Naive B cell (primary cell): ENCODE data around the gene GABRA1. TPM values are rescaled to one million over a fixed set of nuclear protein-coding genes. Genes with fewer than 3 reads are reported as not detected.

ENCODE experiments used
- ATAC-seq, 2 donors: fragments of 150-1000 bp; cut with Tn5 transposase; 2 replicates each; pipeline ENCODE4 v1.10.0; 2021; ENCODE audit warnings: low read depth in 2 of 2, mild to moderate bottlenecking in 2 of 2, moderate library complexity in 2 of 2
- DNase-seq: peaks from one replicate; pipeline ENCODE4 v3.0.0; 2022
- H3K27ac Mint-ChIP-seq, 6 donors: one replicate each; pipeline ENCODE4 v1.8.0; 2020 to 2022; ENCODE audit warnings: mild to moderate bottlenecking in 6 of 6, mixed read lengths in 6 of 6, moderate library complexity in 5 of 6, inconsistent platforms in 2 of 6
- H3K27me3 Mint-ChIP-seq, 3 donors: one replicate each; pipeline ENCODE4 v1.8.0; 2021 to 2022; ENCODE audit warnings: mixed read lengths in 3 of 3, mild to moderate bottlenecking in 1 of 3
- H3K36me3 Mint-ChIP-seq, 2 donors: one replicate each; pipeline ENCODE4 v1.8.0; 2020 to 2022; ENCODE audit warnings: mixed read lengths in 2 of 2, inconsistent platforms in 1 of 2, mild to moderate bottlenecking in 1 of 2
- H3K4me1 Mint-ChIP-seq, 3 donors: one replicate each; pipeline ENCODE4 v1.8.0; 2020 to 2022; ENCODE audit warnings: mixed read lengths in 3 of 3, inconsistent platforms in 1 of 3, mild to moderate bottlenecking in 1 of 3, moderate library complexity in 1 of 3
- H3K4me3 Mint-ChIP-seq, 8 donors: one replicate each; pipeline ENCODE4 v1.8.0; 2020 to 2022; ENCODE audit warnings: mild to moderate bottlenecking in 8 of 8, mixed read lengths in 8 of 8, moderate library complexity in 8 of 8, inconsistent platforms in 2 of 8
- H3K9me3 Mint-ChIP-seq, 7 donors: one replicate each; pipeline ENCODE4 v1.8.0; 2020 to 2022; ENCODE audit warnings: mixed read lengths in 7 of 7, mild to moderate bottlenecking in 5 of 7, inconsistent platforms in 2 of 7, moderate library complexity in 1 of 7
- polyA plus RNA-seq, 6 donors: library from polyadenylated mRNA; unstranded; fragments of 300-500 nt; fragmentation: Illumina TruSeq; gene quantifications; one replicate each; pipeline ENCODE4 v1.2.3, GENCODE V29; 2021; ENCODE audit warnings: low read depth in 6 of 6

The GABRA1 gene
- not detected for polyA plus RNA-seq

- Mint-ChIP-seq H3K4me1 (no peaks in the 10 kb centered on the region), H3K4me3 (no peak within 1 kb of the TSS), H3K27ac (no peak within 1 kb of the TSS), H3K36me3 (no peaks in the 10 kb centered on the region), H3K9me3 (peaks cover 0 to 4% (median 0%) of the 10 kb centered on the region in 7 donors), H3K27me3 (peaks cover 16 to 28% (median 24%) of the 10 kb centered on the region in 3 donors)
- no peak for ATAC-seq
- DNase-seq = no peak
Observed at GRCh38 chr5:161847941-161848391, at the start of gene GABRA1. Gene GABRA1, plus strand, starts transcription at chr5:161848120. Its CDS starts 2,691 bp downstream, at chr5:161850811.

DNA sequence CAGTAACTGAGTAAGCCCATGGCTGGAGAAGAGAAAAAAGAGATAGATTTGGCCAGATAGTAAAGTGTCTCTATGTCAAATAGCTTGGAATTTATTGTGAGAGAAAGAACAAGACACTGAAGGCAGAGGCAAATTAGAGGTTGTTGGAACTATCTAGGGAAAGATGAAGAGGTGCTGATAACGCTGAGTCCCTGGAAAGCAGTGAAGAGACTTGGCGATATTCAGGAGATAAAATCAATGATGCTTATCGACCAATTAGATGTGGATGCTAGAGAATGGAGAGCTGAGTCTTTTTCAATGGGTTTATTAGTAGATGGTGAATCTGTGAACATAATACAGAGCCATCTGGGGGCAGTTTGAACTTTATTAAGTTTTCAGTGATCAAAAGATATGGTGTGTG, 48.6 kb upstream of the GABRA1 start:
- ATAC-seq (no peak), DNase-seq (no peak)
- no peaks in the 10 kb centered on the region for H3K4me1 Mint-ChIP-seq
- no peak overlapping the region for H3K27ac Mint-ChIP-seq
- no peaks in the 10 kb centered on the region for H3K36me3 Mint-ChIP-seq
- H3K9me3 Mint-ChIP-seq = peaks cover 0 to 6% (median 0%) of the 10 kb centered on the region in 7 donors
- no peaks in the 10 kb centered on the region for H3K27me3 Mint-ChIP-seq
- H3K4me3 Mint-ChIP-seq = no peak overlapping the region

GRCh38 chr5:161804263-161804662, 43.7 kb upstream of the GABRA1 start:
- H3K27ac Mint-ChIP-seq = no peak overlapping the region
- H3K9me3 Mint-ChIP-seq = peaks cover 0 to 2% (median 0%) of the 10 kb centered on the region in 7 donors
- no peak for DNase-seq
- H3K27me3 Mint-ChIP-seq = no peaks in the 10 kb centered on the region
- H3K4me1 Mint-ChIP-seq = no peaks in the 10 kb centered on the region
- H3K4me3 Mint-ChIP-seq = no peak overlapping the region
- ATAC-seq = no peak
- no peaks in the 10 kb centered on the region for H3K36me3 Mint-ChIP-seq

DNA sequence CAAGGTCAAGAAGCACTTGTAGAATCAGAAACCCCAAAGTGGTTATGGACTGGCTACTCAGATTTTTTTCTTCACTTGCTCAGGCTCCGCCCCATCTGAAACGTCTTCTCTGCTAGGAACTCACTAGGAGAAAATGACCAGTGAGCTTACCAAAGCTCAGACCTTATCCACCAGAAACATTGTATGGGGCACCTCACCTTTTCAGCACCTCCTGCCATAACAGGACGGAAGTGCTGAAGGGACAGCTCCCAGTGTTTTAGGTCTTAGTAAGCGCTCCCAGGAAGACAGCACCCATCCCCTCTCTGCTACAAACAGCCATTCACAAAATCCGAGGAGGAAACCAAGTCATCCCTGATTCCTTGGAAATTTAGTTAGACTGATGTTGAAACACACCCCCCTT, 1.2 kb upstream of the GABRA1 start:
- no peaks in the 10 kb centered on the region for H3K4me1 Mint-ChIP-seq
- no peak for ATAC-seq
- peaks cover 0 to 4% (median 0%) of the 10 kb centered on the region in 7 donors for H3K9me3 Mint-ChIP-seq
- H3K36me3 Mint-ChIP-seq = no peaks in the 10 kb centered on the region
- H3K27ac Mint-ChIP-seq = no peak overlapping the region
- DNase-seq = no peak
- peaks cover 16 to 28% (median 24%) of the 10 kb centered on the region in 3 donors for H3K27me3 Mint-ChIP-seq
- H3K4me3 Mint-ChIP-seq = no peak overlapping the region

DNA sequence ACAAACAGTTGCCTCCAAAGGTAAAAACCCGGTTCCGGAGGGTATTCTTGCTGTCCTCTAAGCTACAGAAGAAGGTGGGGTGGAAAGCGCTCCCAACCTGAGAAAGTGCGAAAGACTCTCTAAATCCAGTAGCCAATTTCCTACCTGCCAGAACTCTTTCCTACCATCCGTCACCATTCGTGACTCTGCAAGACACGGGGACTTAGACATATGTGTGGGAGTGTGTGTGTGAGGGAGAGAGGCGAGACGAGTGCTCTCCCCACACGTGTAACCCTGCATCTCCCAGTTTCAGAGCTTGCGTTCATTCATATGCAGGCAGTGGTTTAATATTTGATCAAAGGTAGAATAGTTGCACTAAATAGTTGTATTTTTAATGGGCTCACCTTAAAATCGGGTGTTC, 473 bp upstream of the GABRA1 start:
- H3K4me1 Mint-ChIP-seq = no peaks in the 10 kb centered on the region
- H3K36me3 Mint-ChIP-seq = no peaks in the 10 kb centered on the region
- H3K27ac Mint-ChIP-seq = no peak overlapping the region
- no peak overlapping the region for H3K4me3 Mint-ChIP-seq
- H3K27me3 Mint-ChIP-seq = peaks cover 16 to 28% (median 24%) of the 10 kb centered on the region in 3 donors
- peaks cover 0 to 4% (median 0%) of the 10 kb centered on the region in 7 donors for H3K9me3 Mint-ChIP-seq
- no peak for DNase-seq
- no peak for ATAC-seq

GRCh38 chr5:161850491-161850890, 2.6 kb downstream of the GABRA1 start:
- no peaks in the 10 kb centered on the region for H3K4me1 Mint-ChIP-seq
- H3K27me3 Mint-ChIP-seq = peaks cover 16 to 28% (median 18%) of the 10 kb centered on the region in 3 donors
- ATAC-seq (no peak), DNase-seq (no peak)
- H3K27ac Mint-ChIP-seq = no peak overlapping the region
- H3K9me3 Mint-ChIP-seq = peaks cover 0 to 4% (median 0%) of the 10 kb centered on the region in 7 donors
- no peak overlapping the region for H3K4me3 Mint-ChIP-seq
- H3K36me3 Mint-ChIP-seq = no peaks in the 10 kb centered on the region

DNA sequence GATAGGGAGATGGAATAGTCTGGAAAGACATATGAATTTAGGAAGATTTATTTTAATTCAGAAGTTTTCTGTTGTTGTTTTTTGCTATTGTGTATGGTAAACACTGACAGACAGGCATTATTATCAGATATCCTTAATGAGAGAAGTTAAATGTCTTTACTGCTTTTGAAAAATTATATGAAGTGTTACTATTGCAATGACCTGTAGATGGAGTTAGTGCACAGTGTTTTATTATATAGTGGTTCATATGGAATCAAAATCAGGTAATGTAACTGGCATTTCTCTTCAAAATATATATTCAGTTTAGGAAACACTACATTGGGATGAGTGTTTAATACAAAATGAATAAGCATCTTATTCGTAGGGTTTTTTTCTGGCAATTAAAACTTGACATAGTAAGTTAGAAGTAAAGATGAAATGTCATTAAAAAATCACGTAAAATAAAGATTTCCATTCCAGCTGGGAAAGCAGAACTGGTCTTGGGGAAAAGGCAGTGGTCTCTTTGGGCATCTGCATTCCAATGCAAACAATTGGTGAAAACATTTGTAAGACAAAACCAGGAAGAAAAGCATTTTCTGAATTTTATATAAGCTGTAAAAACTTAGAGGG, 3.9 kb downstream of the GABRA1 start:
- Mint-ChIP-seq H3K4me3 (no peak overlapping the region), H3K27ac (no peak overlapping the region), H3K4me1 (no peaks in the 10 kb centered on the region), H3K36me3 (no peaks in the 10 kb centered on the region), H3K27me3 (peaks cover 11 to 23% (median 18%) of the 10 kb centered on the region in 3 donors), H3K9me3 (peaks cover 0 to 4% (median 0%) of the 10 kb centered on the region in 7 donors)
- DNase-seq = no peak
- ATAC-seq = no peak

GRCh38 chr5:161857358-161857757, 9.4 kb downstream of the GABRA1 start:
- ATAC-seq (no peak), DNase-seq (no peak)
- Mint-ChIP-seq H3K4me1 (no peaks in the 10 kb centered on the region), H3K36me3 (no peaks in the 10 kb centered on the region), H3K27me3 (no peaks in the 10 kb centered on the region), H3K4me3 (no peak overlapping the region), H3K27ac (no peak overlapping the region), H3K9me3 (no peaks in the 10 kb centered on the region)

GRCh38 chr5:161863259-161863658, 15.3 kb downstream of the GABRA1 start:
- DNase-seq (no peak), ATAC-seq (no peak)
- Mint-ChIP-seq H3K9me3 (no peaks in the 10 kb centered on the region), H3K4me1 (no peaks in the 10 kb centered on the region), H3K27ac (no peak overlapping the region), H3K27me3 (no peaks in the 10 kb centered on the region), H3K36me3 (no peaks in the 10 kb centered on the region), H3K4me3 (no peak overlapping the region)

DNA sequence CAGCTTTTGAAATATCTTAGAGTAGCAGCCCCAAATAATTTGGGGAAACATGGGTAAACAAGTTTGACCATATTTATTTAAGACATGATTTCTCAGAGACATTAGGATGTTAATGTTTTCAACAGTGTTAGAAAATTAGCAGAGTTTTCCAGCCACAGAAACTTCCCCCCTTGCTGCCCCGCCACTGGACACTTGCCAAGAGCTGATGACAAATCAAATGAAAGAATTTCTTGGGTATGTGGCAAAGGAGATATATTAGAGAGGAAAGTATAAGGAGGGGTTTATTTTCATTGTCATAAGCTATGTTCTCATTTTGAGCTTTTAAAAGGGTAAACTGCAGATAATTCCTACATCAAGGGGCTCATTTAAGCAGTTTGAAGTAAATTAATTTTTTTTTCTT, 15.9 kb downstream of the GABRA1 start:
- H3K4me3 Mint-ChIP-seq = no peak overlapping the region
- H3K4me1 Mint-ChIP-seq = no peaks in the 10 kb centered on the region
- ATAC-seq (no peak), DNase-seq (no peak)
- no peaks in the 10 kb centered on the region for H3K9me3 Mint-ChIP-seq
- H3K36me3 Mint-ChIP-seq = no peaks in the 10 kb centered on the region
- H3K27me3 Mint-ChIP-seq = no peaks in the 10 kb centered on the region
- H3K27ac Mint-ChIP-seq = no peak overlapping the region

- ATAC-seq = no peak
- Mint-ChIP-seq H3K27ac (no peak overlapping the region), H3K27me3 (no peaks in the 10 kb centered on the region), H3K4me1 (no peaks in the 10 kb centered on the region), H3K9me3 (no peaks in the 10 kb centered on the region), H3K4me3 (no peak overlapping the region), H3K36me3 (no peaks in the 10 kb centered on the region)
- no peak for DNase-seq
Observed at GRCh38 chr5:161865510-161865909, 17.6 kb downstream of the GABRA1 start.

DNA sequence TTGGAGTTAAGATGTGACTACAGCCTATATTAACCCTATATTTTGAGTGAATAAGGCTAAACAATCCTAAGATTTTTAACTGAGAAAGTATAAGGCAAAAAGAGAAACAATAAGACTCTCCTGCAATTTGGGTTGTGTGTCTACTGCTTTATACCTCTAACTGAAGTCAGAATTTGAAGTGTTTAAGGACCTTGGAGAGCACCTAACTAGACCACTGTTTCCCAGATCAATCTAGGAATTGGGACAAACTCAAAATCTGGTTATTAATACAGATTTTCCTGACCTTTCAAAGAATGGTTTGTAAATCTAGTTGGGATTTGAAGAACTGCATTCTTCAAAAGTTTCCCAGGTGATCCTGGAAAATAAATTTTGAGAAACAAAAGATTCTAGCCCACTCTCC, 42.1 kb downstream of the GABRA1 start:
- Mint-ChIP-seq H3K4me3 (no peak overlapping the region), H3K9me3 (no peaks in the 10 kb centered on the region), H3K27me3 (no peaks in the 10 kb centered on the region), H3K4me1 (no peaks in the 10 kb centered on the region), H3K27ac (no peak overlapping the region), H3K36me3 (no peaks in the 10 kb centered on the region)
- no peak for DNase-seq
- ATAC-seq = no peak

GRCh38 chr5:161895514-161895913, 47.6 kb downstream of the GABRA1 start:
- no peak overlapping the region for H3K27ac Mint-ChIP-seq
- H3K36me3 Mint-ChIP-seq = no peaks in the 10 kb centered on the region
- no peaks in the 10 kb centered on the region for H3K4me1 Mint-ChIP-seq
- DNase-seq = no peak
- no peak overlapping the region for H3K4me3 Mint-ChIP-seq
- ATAC-seq = no peak
- no peaks in the 10 kb centered on the region for H3K27me3 Mint-ChIP-seq
- no peaks in the 10 kb centered on the region for H3K9me3 Mint-ChIP-seq

DNA sequence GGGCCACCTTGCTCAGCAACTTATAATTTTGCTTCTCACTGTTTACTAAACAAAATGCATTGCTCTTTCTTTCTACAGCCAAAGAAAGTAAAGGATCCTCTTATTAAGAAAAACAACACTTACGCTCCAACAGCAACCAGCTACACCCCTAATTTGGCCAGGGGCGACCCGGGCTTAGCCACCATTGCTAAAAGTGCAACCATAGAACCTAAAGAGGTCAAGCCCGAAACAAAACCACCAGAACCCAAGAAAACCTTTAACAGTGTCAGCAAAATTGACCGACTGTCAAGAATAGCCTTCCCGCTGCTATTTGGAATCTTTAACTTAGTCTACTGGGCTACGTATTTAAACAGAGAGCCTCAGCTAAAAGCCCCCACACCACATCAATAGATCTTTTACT, 49.1 kb downstream of the GABRA1 start:
- DNase-seq = no peak
- H3K36me3 Mint-ChIP-seq = no peaks in the 10 kb centered on the region
- no peak for ATAC-seq
- H3K4me3 Mint-ChIP-seq = no peak overlapping the region
- no peaks in the 10 kb centered on the region for H3K4me1 Mint-ChIP-seq
- H3K27me3 Mint-ChIP-seq = no peaks in the 10 kb centered on the region
- H3K9me3 Mint-ChIP-seq = no peaks in the 10 kb centered on the region
- no peak overlapping the region for H3K27ac Mint-ChIP-seq

- no peak for ATAC-seq
- DNase-seq = no peak
- no peaks in the 10 kb centered on the region for H3K4me1 Mint-ChIP-seq
- H3K4me3 Mint-ChIP-seq = no peak overlapping the region
- H3K9me3 Mint-ChIP-seq = peaks cover 0 to 2% (median 0%) of the 10 kb centered on the region in 7 donors
- no peaks in the 10 kb centered on the region for H3K36me3 Mint-ChIP-seq
- H3K27me3 Mint-ChIP-seq = no peaks in the 10 kb centered on the region
- H3K27ac Mint-ChIP-seq = no peak overlapping the region
Observed at GRCh38 chr5:161899590-161899989, 51.7 kb downstream of the GABRA1 start.
